HL-60 (cell line): ENCODE data around the gene GTPBP4.

Source experiments
- DNase-seq, 2 experiments: peaks; one replicate each; pipeline ENCODE4 v3.0.0-alpha.2; 2010 to 2020; ENCODE audit warnings: low read depth in 1 of 2, low spot score in 1 of 2
- H3K27ac ChIP-seq: fragments of 250-450 bp; sonication (Bioruptor Pico); replicated peaks from 2 replicates; pipeline ENCODE4 v1.5.1; 2020; ENCODE audit warnings: mild to moderate bottlenecking, moderate library complexity
- H3K27me3 ChIP-seq: fragments of 250-450 bp; sonication (Bioruptor Pico); 2 replicates; pipeline ENCODE4 v1.5.1; 2021; ENCODE audit warnings: mild to moderate bottlenecking, moderate library complexity; ENCODE audit not compliant: insufficient read depth, poor library complexity, severe bottlenecking
- H3K4me3 ChIP-seq: replicated peaks from 2 replicates; pipeline ENCODE4 v1.5.1; 2011; ENCODE audit warnings: mild to moderate bottlenecking, control low read depth, low read length; ENCODE audit not compliant: insufficient read depth
- GABPA ChIP-seq: IDR thresholded peaks from 2 replicates; pipeline ENCODE4 v1.6.1; 2012; ENCODE audit warnings: low read depth
- POLR2AphosphoS5 ChIP-seq: IDR thresholded peaks from 2 replicates; pipeline ENCODE4 v1.6.1; 2012; ENCODE audit warnings: low read depth
- SPI1 ChIP-seq: IDR thresholded peaks from 2 replicates; pipeline ENCODE4 v1.6.1; 2012; ENCODE audit warnings: low read depth, mild to moderate bottlenecking, borderline replicate concordance
- TF ChIP-seq, protein P1 (sequence below): IDR thresholded peaks from 2 replicates; pipeline ENCODE4 v1.6.1; 2012; ENCODE audit warnings: low read depth; ENCODE audit not compliant: insufficient replicate concordance
- TF ChIP-seq, protein P2 (sequence below): IDR thresholded peaks from one replicate; pipeline ENCODE4 v1.5.1; 2011; ENCODE audit warnings: low read length, control low read depth, inconsistent platforms; ENCODE audit not compliant: insufficient read depth

The GTPBP4 gene

DNA sequence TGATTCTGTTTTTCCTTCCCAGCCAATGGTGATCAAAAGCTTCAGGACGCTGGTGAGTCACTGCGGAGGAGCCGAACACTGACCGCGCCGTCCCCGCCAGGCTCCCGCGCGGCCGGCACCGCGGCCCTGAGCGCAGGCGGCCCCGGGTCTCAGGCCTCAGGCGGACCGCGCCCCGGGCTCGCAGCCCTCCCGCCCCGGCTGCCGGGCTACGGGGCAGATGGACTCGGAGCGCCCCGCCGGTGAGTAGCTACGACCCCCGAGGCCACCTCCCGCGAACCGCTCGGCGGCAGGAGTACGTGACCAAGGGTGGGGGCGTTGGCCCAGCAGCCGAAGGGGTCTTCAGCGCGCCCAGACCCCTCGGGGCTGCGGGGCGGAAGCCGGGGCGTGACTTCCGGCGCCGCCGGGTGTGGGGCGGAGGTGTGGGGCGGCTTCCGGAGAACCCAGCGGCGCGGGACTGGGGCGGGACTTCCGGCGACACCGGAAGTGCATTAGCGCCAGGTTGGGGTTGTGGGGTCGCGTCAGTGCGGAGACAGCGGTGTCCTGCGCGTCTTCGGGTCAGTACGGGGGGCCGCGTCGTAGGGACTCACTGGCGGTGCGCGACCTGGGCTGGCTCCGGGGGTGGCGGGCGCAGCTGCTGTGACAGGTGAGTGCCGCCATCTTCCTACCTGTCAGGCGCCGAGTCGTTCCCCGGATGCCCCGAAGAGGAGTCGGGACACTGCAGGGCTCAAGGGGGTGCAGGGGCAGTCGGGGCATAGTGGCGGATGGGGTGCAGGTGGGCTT is 68.3 kb downstream of the GTPBP4 start, which contains the start of gene WDR37:
TSS of gene WDR37 (plus strand) at position 60 of the 780 bp plus-strand sequence. CDS start 15,771 bp downstream, outside the sequence.
- Histone ChIP-seq H3K4me3 (peak within 1 kb of the TSS; percentile 95), H3K27me3 (no peaks in the 10 kb centered on the region), H3K27ac (peak within 1 kb of the TSS; percentile 94)
- DNase-seq: peak; percentile 52 to 61
- TF ChIP-seq POLR2AphosphoS5 (peak; percentile 52; the same call in 1 of the 2 replicates), SPI1 (no peak), GABPA (peak; percentile 92)
- TF ChIP-seq, protein P1, sequence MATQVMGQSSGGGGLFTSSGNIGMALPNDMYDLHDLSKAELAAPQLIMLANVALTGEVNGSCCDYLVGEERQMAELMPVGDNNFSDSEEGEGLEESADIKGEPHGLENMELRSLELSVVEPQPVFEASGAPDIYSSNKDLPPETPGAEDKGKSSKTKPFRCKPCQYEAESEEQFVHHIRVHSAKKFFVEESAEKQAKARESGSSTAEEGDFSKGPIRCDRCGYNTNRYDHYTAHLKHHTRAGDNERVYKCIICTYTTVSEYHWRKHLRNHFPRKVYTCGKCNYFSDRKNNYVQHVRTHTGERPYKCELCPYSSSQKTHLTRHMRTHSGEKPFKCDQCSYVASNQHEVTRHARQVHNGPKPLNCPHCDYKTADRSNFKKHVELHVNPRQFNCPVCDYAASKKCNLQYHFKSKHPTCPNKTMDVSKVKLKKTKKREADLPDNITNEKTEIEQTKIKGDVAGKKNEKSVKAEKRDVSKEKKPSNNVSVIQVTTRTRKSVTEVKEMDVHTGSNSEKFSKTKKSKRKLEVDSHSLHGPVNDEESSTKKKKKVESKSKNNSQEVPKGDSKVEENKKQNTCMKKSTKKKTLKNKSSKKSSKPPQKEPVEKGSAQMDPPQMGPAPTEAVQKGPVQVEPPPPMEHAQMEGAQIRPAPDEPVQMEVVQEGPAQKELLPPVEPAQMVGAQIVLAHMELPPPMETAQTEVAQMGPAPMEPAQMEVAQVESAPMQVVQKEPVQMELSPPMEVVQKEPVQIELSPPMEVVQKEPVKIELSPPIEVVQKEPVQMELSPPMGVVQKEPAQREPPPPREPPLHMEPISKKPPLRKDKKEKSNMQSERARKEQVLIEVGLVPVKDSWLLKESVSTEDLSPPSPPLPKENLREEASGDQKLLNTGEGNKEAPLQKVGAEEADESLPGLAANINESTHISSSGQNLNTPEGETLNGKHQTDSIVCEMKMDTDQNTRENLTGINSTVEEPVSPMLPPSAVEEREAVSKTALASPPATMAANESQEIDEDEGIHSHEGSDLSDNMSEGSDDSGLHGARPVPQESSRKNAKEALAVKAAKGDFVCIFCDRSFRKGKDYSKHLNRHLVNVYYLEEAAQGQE: no peak
- TF ChIP-seq, protein P2, sequence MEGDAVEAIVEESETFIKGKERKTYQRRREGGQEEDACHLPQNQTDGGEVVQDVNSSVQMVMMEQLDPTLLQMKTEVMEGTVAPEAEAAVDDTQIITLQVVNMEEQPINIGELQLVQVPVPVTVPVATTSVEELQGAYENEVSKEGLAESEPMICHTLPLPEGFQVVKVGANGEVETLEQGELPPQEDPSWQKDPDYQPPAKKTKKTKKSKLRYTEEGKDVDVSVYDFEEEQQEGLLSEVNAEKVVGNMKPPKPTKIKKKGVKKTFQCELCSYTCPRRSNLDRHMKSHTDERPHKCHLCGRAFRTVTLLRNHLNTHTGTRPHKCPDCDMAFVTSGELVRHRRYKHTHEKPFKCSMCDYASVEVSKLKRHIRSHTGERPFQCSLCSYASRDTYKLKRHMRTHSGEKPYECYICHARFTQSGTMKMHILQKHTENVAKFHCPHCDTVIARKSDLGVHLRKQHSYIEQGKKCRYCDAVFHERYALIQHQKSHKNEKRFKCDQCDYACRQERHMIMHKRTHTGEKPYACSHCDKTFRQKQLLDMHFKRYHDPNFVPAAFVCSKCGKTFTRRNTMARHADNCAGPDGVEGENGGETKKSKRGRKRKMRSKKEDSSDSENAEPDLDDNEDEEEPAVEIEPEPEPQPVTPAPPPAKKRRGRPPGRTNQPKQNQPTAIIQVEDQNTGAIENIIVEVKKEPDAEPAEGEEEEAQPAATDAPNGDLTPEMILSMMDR: no peak

DNA sequence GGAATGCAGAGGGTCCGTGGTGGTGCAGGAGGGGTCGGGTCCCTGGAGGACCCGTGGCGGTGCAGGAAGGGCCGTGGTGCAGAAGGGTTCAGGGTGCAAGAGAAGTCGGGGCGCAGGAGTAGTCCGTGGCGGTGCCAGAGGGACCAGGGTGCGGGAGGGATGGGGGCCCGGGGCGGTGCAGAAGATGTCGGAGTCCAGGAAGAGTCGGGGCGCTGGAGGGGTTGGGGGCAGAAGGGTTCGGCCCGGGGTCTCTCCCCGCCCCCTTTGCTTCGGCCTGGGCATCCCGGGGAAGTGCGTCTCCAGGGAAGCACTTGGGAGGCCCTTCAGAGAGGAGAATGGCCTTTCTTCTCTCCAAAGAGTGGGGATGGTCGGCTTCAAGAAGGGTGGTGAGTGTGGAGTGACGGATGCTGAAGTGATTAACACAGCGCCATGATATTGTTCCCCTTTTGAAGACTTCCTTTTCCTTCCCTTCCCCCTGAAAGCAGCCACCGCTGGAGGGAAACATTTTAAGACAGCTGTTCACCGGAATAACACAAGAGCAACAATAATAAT is 68.9 kb downstream of the GTPBP4 start:
- H3K4me3 ChIP-seq: peak overlapping the region; percentile 95
- H3K27ac ChIP-seq: peak overlapping the region; percentile 94
- H3K27me3 ChIP-seq: no peaks in the 10 kb centered on the region
- DNase-seq: peak in 1 of 2 experiments; percentile 49
- TF ChIP-seq, protein P2: no peak
- TF ChIP-seq SPI1: peak; percentile 42; the same call in 1 of the 2 replicates

DNA sequence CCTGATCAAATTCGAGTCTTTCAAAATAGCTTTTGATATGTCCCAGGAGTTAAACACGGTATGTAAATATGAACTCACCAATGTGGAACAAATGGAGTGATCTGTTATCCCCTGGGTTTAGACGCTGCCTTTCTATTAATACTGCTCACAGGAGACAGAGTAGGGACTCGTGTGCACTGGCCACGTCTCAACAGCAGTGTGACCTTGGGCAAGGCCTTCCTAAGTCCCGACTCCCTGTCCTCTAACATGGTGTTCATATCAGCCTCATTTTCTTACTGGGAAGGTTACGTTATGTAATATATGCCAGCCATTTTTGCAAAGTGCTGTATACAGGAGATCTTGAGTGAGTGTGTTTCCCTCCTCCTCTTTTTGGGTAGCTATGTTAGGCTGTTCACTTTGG is 69.8 kb downstream of the GTPBP4 start:
- Histone ChIP-seq H3K27ac (peak overlapping the region; percentile 94), H3K4me3 (peak overlapping the region; percentile 95), H3K27me3 (no peaks in the 10 kb centered on the region)
- TF ChIP-seq SPI1 (no peak), POLR2AphosphoS5 (no peak), GABPA (no peak)
- TF ChIP-seq, protein P1: no peak
- TF ChIP-seq, protein P2: no peak
- no peak for DNase-seq
